Muscle layer of colon (tissue), 2 donors: ENCODE data around the gene RANGRF.

Source experiments
- H3K27ac ChIP-seq: one replicate; pipeline ENCODE4 v1.7.0; 2013; ENCODE audit warnings: low read depth, mild to moderate bottlenecking, low read length, moderate library complexity
- H3K27me3 ChIP-seq, 2 donors: one replicate each; pipeline ENCODE4 v1.7.0; 2013; ENCODE audit warnings: low read length in 2 of 2, mild to moderate bottlenecking in 2 of 2; ENCODE audit not compliant: insufficient read depth in 2 of 2, control insufficient read depth in 1 of 2
- H3K36me3 ChIP-seq: one replicate; pipeline ENCODE4 v1.7.0; 2013; ENCODE audit warnings: mild to moderate bottlenecking, low read length; ENCODE audit not compliant: insufficient read depth
- H3K4me1 ChIP-seq: one replicate; pipeline ENCODE4 v1.7.0; 2013; ENCODE audit warnings: mild to moderate bottlenecking, low read length; ENCODE audit not compliant: insufficient read depth
- H3K4me3 ChIP-seq, 2 donors: one replicate each; pipeline ENCODE4 v1.7.0; 2013; ENCODE audit warnings: low read length in 2 of 2, low read depth in 1 of 2, mild to moderate bottlenecking in 1 of 2, moderate library complexity in 1 of 2
- H3K9ac ChIP-seq: one replicate; pipeline ENCODE4 v1.7.0; 2013; ENCODE audit warnings: low read length
- H3K9me3 ChIP-seq: one replicate; pipeline ENCODE4 v1.7.0; 2013; ENCODE audit warnings: mild to moderate bottlenecking, low read length
- donor health status: abdominal sarcoma.
- donor health status: Adenocarcinoma of cecum.

Gene RANGRF

DNA sequence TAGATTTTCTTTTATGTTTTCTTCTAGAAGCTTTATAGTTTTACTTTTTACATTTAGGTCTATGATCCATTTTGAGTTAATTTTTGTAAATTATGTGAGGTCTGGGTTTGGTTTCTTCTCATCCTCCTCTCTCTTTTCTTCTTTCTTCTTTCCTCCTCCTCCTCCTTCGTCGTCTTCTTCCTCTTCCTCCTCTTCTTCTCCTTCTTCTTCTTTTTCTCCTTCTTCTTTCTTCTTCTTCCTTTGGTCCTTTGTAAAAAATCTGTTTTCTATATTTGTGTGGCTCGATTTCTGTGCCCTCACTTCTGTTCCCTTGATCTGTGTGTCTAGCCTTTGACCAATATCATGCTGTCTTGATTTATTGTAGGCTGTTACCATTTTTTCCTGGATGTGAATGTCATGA lies 11.8 kb downstream of the RANGRF start:
- Histone ChIP-seq H3K9me3 (no peaks in the 10 kb centered on the region), H3K27me3 (no peaks in the 10 kb centered on the region), H3K4me3 (no peak overlapping the region), H3K27ac (no peak overlapping the region), H3K36me3 (no peaks in the 10 kb centered on the region), H3K9ac (no peak overlapping the region), H3K4me1 (no peaks in the 10 kb centered on the region)

- Histone ChIP-seq H3K27me3 (no peaks in the 10 kb centered on the region), H3K9ac (no peak overlapping the region), H3K27ac (no peak overlapping the region), H3K4me3 (no peak overlapping the region), H3K4me1 (no peaks in the 10 kb centered on the region), H3K36me3 (no peaks in the 10 kb centered on the region), H3K9me3 (no peaks in the 10 kb centered on the region)
These were observed 12.3 kb downstream of the RANGRF start for GRCh38 chr17:8300627-8301242.

GRCh38 chr17:8310601-8311123 lies 22.2 kb downstream of the RANGRF start:
- peaks cover 15 to 35% of the 10 kb centered on the region in 2 donors for H3K27me3 ChIP-seq
- no peaks in the 10 kb centered on the region for H3K4me1 ChIP-seq
- no peak overlapping the region for H3K27ac ChIP-seq
- H3K9ac ChIP-seq = no peak overlapping the region
- H3K36me3 ChIP-seq = no peaks in the 10 kb centered on the region
- H3K9me3 ChIP-seq = no peaks in the 10 kb centered on the region
- no peak overlapping the region for H3K4me3 ChIP-seq

DNA sequence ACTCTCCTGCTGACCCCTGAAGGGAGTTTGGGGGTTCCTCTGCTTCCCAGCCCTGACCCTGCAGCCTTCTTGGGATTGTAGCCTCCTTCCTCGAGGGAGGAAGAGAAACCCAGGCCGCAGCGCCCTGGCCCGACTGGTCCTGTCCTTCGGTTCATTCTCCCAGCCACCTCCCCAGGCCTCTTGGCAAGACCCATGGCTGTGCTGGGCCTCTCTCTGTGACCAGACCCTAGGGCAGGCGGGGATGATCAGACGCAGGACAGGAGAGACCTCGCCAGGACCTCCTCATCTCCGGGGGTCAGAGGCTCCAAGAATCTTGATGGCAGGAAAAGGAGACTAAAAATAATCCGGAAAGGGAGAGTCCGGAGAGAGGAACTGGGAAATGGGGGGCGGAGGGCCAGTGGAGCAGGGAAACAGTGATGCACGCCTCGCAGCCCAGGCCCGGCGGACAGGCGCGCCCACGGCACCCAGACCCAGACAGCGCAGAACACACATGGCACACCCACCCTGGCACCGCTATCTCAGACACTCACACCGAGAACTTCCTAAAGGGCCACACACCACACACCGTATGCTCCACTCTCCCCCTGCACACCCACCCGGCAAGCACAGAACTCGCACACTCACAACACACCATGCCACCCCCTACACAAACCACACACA lies 22.8 kb downstream of the RANGRF start:
- H3K36me3 ChIP-seq = no peaks in the 10 kb centered on the region
- H3K4me3 ChIP-seq = no peak overlapping the region
- H3K9me3 ChIP-seq = no peaks in the 10 kb centered on the region
- H3K27me3 ChIP-seq = peaks cover 18 to 41% of the 10 kb centered on the region in 2 donors
- no peak overlapping the region for H3K27ac ChIP-seq
- no peak overlapping the region for H3K9ac ChIP-seq
- no peaks in the 10 kb centered on the region for H3K4me1 ChIP-seq

DNA sequence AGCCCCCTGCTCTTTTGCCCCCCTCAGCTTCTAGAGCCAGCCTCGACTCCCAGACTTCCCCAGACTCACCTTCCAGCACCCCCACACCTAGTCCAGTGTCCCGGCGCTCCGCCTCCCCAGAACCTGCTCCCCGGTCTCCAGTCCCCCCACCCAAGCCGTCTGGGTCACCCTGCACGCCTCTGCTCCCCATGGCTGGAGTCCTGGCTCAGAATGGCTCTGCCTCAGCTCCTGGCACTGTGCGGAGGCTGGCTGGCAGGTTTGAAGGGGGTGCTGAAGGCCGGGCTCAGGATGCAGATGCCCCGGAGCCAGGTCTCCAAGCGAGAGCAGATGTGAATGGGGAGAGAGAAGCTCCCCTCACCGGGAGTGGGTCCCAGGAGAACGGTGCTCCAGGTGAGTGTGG lies 23.8 kb downstream of the RANGRF start:
- no peaks in the 10 kb centered on the region for H3K36me3 ChIP-seq
- no peaks in the 10 kb centered on the region for H3K9me3 ChIP-seq
- no peak overlapping the region for H3K27ac ChIP-seq
- H3K4me3 ChIP-seq = no peak overlapping the region
- H3K9ac ChIP-seq = no peak overlapping the region
- peaks cover 18 to 49% of the 10 kb centered on the region in 2 donors for H3K27me3 ChIP-seq
- no peaks in the 10 kb centered on the region for H3K4me1 ChIP-seq

- Histone ChIP-seq H3K36me3 (no peaks in the 10 kb centered on the region), H3K4me3 (no peak overlapping the region), H3K9me3 (no peaks in the 10 kb centered on the region), H3K27ac (no peak overlapping the region), H3K4me1 (no peaks in the 10 kb centered on the region), H3K27me3 (peaks cover 18 to 49% of the 10 kb centered on the region in 2 donors), H3K9ac (no peak overlapping the region)
These were observed 24.5 kb downstream of the RANGRF start for GRCh38 chr17:8312726-8313600.

GRCh38 chr17:8314797-8315763 lies 26.6 kb downstream of the RANGRF start:
- Histone ChIP-seq H3K36me3 (no peaks in the 10 kb centered on the region), H3K27me3 (peaks cover 18 to 49% of the 10 kb centered on the region in 2 donors), H3K4me3 (no peak overlapping the region), H3K4me1 (no peaks in the 10 kb centered on the region), H3K9me3 (no peaks in the 10 kb centered on the region), H3K27ac (no peak overlapping the region), H3K9ac (no peak overlapping the region)

DNA sequence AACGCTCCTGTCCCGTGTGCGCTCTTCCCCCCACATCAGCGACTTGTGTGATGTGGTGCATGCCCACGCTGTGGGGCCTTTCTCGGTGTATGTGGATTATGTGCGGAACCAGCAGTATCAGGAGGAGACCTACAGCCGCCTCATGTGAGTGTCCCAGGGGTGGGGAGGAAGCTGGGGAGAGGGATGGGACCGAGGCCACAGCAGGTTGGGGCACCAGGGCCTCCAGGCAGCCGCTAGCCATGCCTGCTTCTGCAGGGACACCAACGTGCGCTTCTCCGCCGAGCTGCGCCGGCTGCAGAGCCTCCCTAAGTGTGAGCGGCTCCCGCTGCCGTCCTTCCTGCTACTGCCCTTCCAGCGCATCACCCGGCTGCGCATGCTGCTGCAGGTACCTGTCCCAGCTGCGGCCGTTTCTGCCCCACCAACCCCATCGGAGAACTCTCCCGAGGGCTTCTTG lies 27.3 kb downstream of the RANGRF start:
- no peak overlapping the region for H3K4me3 ChIP-seq
- peaks cover 18 to 49% of the 10 kb centered on the region in 2 donors for H3K27me3 ChIP-seq
- no peak overlapping the region for H3K27ac ChIP-seq
- H3K36me3 ChIP-seq = no peaks in the 10 kb centered on the region
- no peaks in the 10 kb centered on the region for H3K9me3 ChIP-seq
- no peaks in the 10 kb centered on the region for H3K4me1 ChIP-seq
- H3K9ac ChIP-seq = no peak overlapping the region

- Histone ChIP-seq H3K4me3 (no peak overlapping the region), H3K36me3 (no peaks in the 10 kb centered on the region), H3K9me3 (no peaks in the 10 kb centered on the region), H3K27ac (no peak overlapping the region), H3K27me3 (peaks cover 18 to 31% of the 10 kb centered on the region in 2 donors), H3K4me1 (no peaks in the 10 kb centered on the region), H3K9ac (no peak overlapping the region)
These were observed 29.8 kb downstream of the RANGRF start for GRCh38 chr17:8318010-8318935.

GRCh38 chr17:8320262-8320661 lies 31.8 kb downstream of the RANGRF start:
- H3K4me3 ChIP-seq = no peak overlapping the region
- no peaks in the 10 kb centered on the region for H3K4me1 ChIP-seq
- no peaks in the 10 kb centered on the region for H3K36me3 ChIP-seq
- H3K27ac ChIP-seq = no peak overlapping the region
- H3K9me3 ChIP-seq = no peaks in the 10 kb centered on the region
- H3K27me3 ChIP-seq = peaks cover 6 to 30% of the 10 kb centered on the region in 2 donors
- no peak overlapping the region for H3K9ac ChIP-seq
